GM10248 (cell line): ENCODE data around the gene RNU6-1.

ENCODE experiments used
- CTCF ChIA-PET: fragments of 300-600 bp; sonication (Branson Sonifier 250); formaldehyde crosslinking; extraction: SDS; loops from one replicate; lab custom pipeline; 2021; ENCODE audit warnings: antibody characterized with exemption; lab: Yijun Ruan, JAX
- POLR2A ChIA-PET: fragments of 350-650 bp; sonication (Branson Sonifier 250); formaldehyde crosslinking; extraction: SDS; loops from one replicate; lab custom pipeline; 2020; ENCODE audit warnings: antibody characterized with exemption; lab: Yijun Ruan, JAX
- DNase-seq: peaks from one replicate; pipeline ENCODE4 v3.0.0; 2012; ENCODE audit errors: extremely low spot score
- TF ChIP-seq, protein P1 (sequence below): IDR thresholded peaks from 2 replicates; pipeline ENCODE4 v1.5.1; 2012; ENCODE audit warnings: mild to moderate bottlenecking, low read depth; ENCODE audit errors: extremely low read depth, missing control alignments, control extremely low read depth

Gene RNU6-1

GRCh38 chr15:67839929-67840748 is at the start of gene RNU6-1:
Gene RNU6-1, minus strand, starts transcription at chr15:67840045.
- peak; percentile 91 for DNase-seq
- ChIA-PET POLR2A (interaction anchor here (1.9 kb wide), 1 partner anchor 214 kb away, joined by 4 read pairs; the partner anchor contains the start of gene PIAS1), CTCF (interaction anchor here (0.9 to 2.1 kb wide), 5 partner anchors 10 to 370 kb away, joined by 3 to 13 read pairs (median 5); no protein-coding TSS in a partner anchor)
- TF ChIP-seq, protein P1, sequence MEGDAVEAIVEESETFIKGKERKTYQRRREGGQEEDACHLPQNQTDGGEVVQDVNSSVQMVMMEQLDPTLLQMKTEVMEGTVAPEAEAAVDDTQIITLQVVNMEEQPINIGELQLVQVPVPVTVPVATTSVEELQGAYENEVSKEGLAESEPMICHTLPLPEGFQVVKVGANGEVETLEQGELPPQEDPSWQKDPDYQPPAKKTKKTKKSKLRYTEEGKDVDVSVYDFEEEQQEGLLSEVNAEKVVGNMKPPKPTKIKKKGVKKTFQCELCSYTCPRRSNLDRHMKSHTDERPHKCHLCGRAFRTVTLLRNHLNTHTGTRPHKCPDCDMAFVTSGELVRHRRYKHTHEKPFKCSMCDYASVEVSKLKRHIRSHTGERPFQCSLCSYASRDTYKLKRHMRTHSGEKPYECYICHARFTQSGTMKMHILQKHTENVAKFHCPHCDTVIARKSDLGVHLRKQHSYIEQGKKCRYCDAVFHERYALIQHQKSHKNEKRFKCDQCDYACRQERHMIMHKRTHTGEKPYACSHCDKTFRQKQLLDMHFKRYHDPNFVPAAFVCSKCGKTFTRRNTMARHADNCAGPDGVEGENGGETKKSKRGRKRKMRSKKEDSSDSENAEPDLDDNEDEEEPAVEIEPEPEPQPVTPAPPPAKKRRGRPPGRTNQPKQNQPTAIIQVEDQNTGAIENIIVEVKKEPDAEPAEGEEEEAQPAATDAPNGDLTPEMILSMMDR: no peak

DNA sequence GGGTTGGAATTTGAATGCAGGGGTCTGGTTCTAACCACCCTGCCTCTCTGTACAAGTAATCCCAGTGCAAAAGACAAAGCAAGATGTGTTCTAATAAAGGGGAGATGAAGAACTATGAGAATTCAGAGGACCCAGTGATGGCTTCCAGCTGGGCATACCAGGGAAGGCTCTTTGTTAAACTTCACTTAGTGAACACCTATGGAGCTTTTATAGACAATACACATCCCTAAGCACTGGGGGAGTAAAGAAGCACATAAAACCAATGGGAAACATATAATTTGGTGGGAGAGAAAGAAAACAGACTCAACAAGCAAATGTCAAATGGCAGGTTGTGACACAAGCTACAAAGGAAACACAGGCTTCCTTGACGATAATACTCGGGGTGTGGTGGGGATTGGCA is 47.9 kb upstream of the RNU6-1 start:
- TF ChIP-seq, protein P1: no peak
- POLR2A ChIA-PET: no interaction called here
- CTCF ChIA-PET: interaction anchor here (1.0 kb wide), 1 partner anchor 43 kb away, joined by 3 read pairs; no protein-coding TSS in a partner anchor
- no peak for DNase-seq

GRCh38 chr15:67885861-67886260 is 46.0 kb upstream of the RNU6-1 start:
- ChIA-PET POLR2A (no interaction called here), CTCF (interaction anchor here (1.0 to 2.1 kb wide), 6 partner anchors 9 to 269 kb away, joined by 3 to 11 read pairs (median 3); no protein-coding TSS in a partner anchor)
- TF ChIP-seq, protein P1: no peak
- no peak for DNase-seq

GRCh38 chr15:67885175-67885523 is 45.3 kb upstream of the RNU6-1 start:
- DNase-seq: no peak
- CTCF ChIA-PET: interaction anchor here (1.2 kb wide), 2 partner anchors 9 to 10 kb away, joined by 3 read pairs; no protein-coding TSS in a partner anchor
- POLR2A ChIA-PET: no interaction called here
- TF ChIP-seq, protein P1: no peak

DNA sequence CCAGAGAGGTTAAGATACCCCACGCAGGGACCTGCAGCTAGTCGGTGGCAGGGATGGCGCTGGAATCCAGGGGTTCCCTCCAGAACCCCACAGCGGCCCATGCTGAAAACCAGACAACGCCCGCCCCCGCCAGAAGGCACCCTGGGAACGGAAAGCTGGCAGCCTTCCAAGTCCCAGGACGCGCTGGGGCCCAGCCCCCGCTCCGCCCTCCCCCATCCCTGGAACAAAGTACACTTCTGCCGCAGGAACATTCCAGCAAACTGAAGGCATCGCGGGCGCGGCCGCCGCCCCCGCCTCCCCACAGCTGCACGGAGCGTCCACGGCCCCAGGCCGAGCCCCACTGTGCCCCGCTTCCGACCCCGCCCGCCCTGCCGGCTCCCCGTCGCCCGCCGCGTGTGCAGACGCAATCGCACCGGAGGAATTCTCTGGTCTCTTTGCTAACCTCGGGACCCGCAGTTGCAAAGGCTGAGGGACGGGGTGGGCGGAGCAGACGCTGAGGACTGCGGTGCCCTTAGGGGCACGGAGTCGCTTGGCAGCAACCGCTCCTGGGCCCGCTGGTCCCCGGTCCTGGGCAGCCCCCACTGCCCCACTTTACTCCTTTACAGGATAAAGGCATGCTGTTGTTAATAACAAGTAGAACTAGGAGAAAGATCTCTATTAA is 44.8 kb upstream of the RNU6-1 start:
- peak; percentile 57 for DNase-seq
- ChIA-PET POLR2A (no interaction called here), CTCF (interaction anchor here (1.1 to 2.3 kb wide), 5 partner anchors 10 to 53 kb away, joined by 3 to 13 read pairs (median 3); no protein-coding TSS in a partner anchor)
- TF ChIP-seq, protein P1: no peak

DNA sequence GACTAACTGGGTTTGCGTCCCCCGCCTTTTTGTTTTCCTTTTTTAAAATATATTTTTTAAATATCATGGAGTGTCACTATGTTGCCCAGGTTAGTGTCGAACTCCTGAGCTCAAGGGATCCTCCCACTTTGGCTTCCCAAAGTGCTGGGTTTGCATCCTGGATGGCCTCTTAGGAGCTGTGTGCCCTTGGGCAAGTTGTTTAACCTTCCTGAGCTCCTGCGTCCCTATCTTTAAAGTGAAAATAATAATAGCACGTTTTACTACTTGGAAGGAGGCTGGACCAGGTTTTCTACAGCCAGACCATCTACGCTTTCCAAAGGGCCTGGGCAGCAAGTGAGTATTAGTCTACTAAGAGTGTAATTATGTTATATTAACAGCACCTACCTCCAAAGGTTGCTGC is 44.2 kb upstream of the RNU6-1 start:
- ChIA-PET CTCF (interaction anchor here (1.1 to 2.3 kb wide), 7 partner anchors 9 to 246 kb away, joined by 3 to 13 read pairs (median 3); no protein-coding TSS in a partner anchor), POLR2A (interaction anchor here (0.5 kb wide), 1 partner anchor 310 kb away, joined by 3 read pairs; no protein-coding TSS in a partner anchor)
- TF ChIP-seq, protein P1: no peak
- DNase-seq: no peak
